ENCODE data around the gene BST1. TPM values are rescaled to one million over a fixed set of nuclear protein-coding genes. Genes with fewer than 3 reads are reported as not detected.

BST1 gene
- total RNA-seq, 1 experiment from 2014 or later, result 0.31 TPM

DNA sequence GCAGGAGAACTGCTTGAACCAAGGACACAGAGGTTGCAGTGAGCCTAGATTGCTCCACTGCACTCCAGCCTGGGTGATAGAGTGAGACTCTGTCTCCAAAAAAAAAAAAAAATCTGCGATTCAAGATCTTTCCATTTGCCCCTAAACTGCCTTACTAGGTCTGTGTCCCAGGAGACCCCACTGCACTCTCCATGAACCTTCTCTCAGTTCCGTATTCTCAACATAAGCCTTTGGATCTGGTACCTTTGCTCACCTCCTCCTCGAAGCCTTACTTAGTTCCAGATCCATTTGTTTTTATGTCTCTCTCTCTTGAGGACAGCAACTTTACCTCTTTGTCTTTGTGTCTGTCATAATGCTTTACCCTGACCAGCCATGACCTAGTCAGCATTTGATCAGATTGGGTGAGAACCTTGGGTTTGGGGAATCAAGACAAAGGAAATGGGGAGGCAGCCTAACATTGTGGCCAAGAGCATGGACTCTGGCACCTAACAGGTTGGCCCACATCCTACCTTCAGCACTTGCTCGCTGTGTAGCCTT is 33.7 kb downstream of the BST1 start:
- ChIA-PET POLR2A (ENCODE audit: unreplicated experiment) (no interaction called here), CTCF (no interaction called here)
- intact Hi-C loops (cut with micrococcal nuclease; ENCODE audit: unreplicated experiment), result no loop called here
- Histone ChIP-seq H3K27me3 (ENCODE audit: insufficient read depth, low read depth) (no peaks in the 10 kb centered on the region), H3K4me1 (replicated peaks; ENCODE audit: insufficient read depth) (no peaks in the 10 kb centered on the region), H3K9me3 (ENCODE audit: insufficient read depth, low read depth) (no peaks in the 10 kb centered on the region), H3F3A (ENCODE audit: insufficient read depth, low read depth) (no peaks in the 10 kb centered on the region), H3K9me2 (ENCODE audit: insufficient read depth) (no peaks in the 10 kb centered on the region), H3K27ac (no peak overlapping the region), H3K79me2 (ENCODE audit: low read depth) (no peaks in the 10 kb centered on the region), H2AFZ (no peak overlapping the region), H3K36me3 (ENCODE audit: low read depth) (no peaks in the 10 kb centered on the region), H3K4me2 (no peak overlapping the region), H3K4me3 (no peak overlapping the region), H4K20me1 (ENCODE audit: insufficient read depth) (no peaks in the 10 kb centered on the region)
- DNase-seq, result no peak
- BruUV-seq (replicated peaks), result no TSS peak
- TF ChIP-seq, protein P1, sequence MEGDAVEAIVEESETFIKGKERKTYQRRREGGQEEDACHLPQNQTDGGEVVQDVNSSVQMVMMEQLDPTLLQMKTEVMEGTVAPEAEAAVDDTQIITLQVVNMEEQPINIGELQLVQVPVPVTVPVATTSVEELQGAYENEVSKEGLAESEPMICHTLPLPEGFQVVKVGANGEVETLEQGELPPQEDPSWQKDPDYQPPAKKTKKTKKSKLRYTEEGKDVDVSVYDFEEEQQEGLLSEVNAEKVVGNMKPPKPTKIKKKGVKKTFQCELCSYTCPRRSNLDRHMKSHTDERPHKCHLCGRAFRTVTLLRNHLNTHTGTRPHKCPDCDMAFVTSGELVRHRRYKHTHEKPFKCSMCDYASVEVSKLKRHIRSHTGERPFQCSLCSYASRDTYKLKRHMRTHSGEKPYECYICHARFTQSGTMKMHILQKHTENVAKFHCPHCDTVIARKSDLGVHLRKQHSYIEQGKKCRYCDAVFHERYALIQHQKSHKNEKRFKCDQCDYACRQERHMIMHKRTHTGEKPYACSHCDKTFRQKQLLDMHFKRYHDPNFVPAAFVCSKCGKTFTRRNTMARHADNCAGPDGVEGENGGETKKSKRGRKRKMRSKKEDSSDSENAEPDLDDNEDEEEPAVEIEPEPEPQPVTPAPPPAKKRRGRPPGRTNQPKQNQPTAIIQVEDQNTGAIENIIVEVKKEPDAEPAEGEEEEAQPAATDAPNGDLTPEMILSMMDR (conservative IDR thresholded peaks at IDR 0.05), result no peak
- TF ChIP-seq EZH2 (IDR thresholded peaks at IDR 0.05; ENCODE audit: low read depth), result no peak

DNA sequence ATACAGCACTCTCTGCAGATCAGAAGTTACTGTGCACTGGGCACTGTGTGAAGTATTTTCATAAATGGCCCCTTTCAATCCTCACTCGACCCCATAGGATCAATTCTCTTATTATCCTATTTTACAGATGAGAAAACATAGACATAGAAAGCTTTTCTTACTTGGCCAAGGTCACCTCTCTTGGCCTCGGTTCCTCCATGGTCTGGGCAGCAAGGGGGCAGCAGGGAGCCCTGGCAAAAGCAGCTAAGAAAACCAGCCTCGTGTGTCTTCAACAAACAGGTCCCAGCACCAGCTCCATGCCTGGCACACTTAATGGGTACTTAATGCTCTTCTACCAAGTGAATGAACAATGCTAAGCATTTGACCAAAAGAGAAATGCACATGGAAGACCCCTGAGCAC is 34.4 kb downstream of the BST1 start:
- no peak overlapping the region for H3K4me2 ChIP-seq
- no peaks in the 10 kb centered on the region for H3K9me3 ChIP-seq (ENCODE audit: insufficient read depth, low read depth)
- CTCF ChIA-PET, result no interaction called here
- no peaks in the 10 kb centered on the region for H3F3A ChIP-seq (ENCODE audit: insufficient read depth, low read depth)
- H3K79me2 ChIP-seq (ENCODE audit: low read depth), result no peaks in the 10 kb centered on the region
- no peaks in the 10 kb centered on the region for H4K20me1 ChIP-seq (ENCODE audit: insufficient read depth)
- intact Hi-C loops (cut with micrococcal nuclease; ENCODE audit: unreplicated experiment), result no loop called here
- no peaks in the 10 kb centered on the region for H3K4me1 ChIP-seq (replicated peaks; ENCODE audit: insufficient read depth)
- POLR2A ChIA-PET (ENCODE audit: unreplicated experiment), result no interaction called here
- no peak overlapping the region for H3K27ac ChIP-seq
- H3K27me3 ChIP-seq (ENCODE audit: insufficient read depth, low read depth), result no peaks in the 10 kb centered on the region
- no peak for DNase-seq
- no peaks in the 10 kb centered on the region for H3K9me2 ChIP-seq (ENCODE audit: insufficient read depth)
- H3K36me3 ChIP-seq (ENCODE audit: low read depth), result no peaks in the 10 kb centered on the region
- H2AFZ ChIP-seq, result no peak overlapping the region
- no TSS peak for BruUV-seq (replicated peaks)
- H3K4me3 ChIP-seq, result no peak overlapping the region
- TF ChIP-seq, protein P1 (conservative IDR thresholded peaks at IDR 0.05), result no peak
- TF ChIP-seq EZH2 (IDR thresholded peaks at IDR 0.05; ENCODE audit: low read depth), result no peak

DNA sequence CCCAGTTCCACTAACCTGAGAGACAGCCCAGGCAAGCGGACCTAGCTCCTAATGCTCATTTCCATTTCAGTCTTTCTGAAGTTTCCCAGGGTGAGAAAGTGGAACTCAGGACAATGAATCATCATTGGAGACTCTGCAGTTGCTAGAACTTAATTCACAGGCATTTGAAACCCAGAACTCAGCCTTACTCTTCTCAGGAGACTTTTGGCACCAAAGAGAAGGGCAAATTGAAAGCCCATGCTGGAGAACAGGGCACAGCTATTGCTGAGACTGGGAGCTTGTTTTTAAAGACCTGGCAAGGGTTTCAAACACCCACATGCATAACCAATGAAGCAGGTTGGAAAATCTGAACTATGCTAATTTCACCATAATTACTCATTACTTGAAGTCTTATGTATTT is 36.0 kb downstream of the BST1 start:
- Histone ChIP-seq H2AFZ (no peak overlapping the region), H3K4me2 (no peak overlapping the region), H3K9me2 (ENCODE audit: insufficient read depth) (no peaks in the 10 kb centered on the region), H4K20me1 (ENCODE audit: insufficient read depth) (no peaks in the 10 kb centered on the region), H3F3A (ENCODE audit: insufficient read depth, low read depth) (no peaks in the 10 kb centered on the region), H3K36me3 (ENCODE audit: low read depth) (no peaks in the 10 kb centered on the region), H3K4me1 (replicated peaks; ENCODE audit: insufficient read depth) (no peaks in the 10 kb centered on the region), H3K27me3 (ENCODE audit: insufficient read depth, low read depth) (no peaks in the 10 kb centered on the region), H3K79me2 (ENCODE audit: low read depth) (no peaks in the 10 kb centered on the region), H3K4me3 (no peak overlapping the region), H3K27ac (no peak overlapping the region), H3K9me3 (ENCODE audit: insufficient read depth, low read depth) (no peaks in the 10 kb centered on the region)
- intact Hi-C loops (cut with micrococcal nuclease; ENCODE audit: unreplicated experiment), result no loop called here
- POLR2A ChIA-PET (ENCODE audit: unreplicated experiment), result no interaction called here
- CTCF ChIA-PET, result no interaction called here
- BruUV-seq (replicated peaks), result no TSS peak
- no peak for DNase-seq
- TF ChIP-seq EZH2 (IDR thresholded peaks at IDR 0.05; ENCODE audit: low read depth), result no peak
- TF ChIP-seq, protein P1 (conservative IDR thresholded peaks at IDR 0.05), result no peak
